Jurkat, Clone E6-1 (cell line): ENCODE results near the gene RNF213.
"Not testable (repeated sequence)": the region's sequence is repeated elsewhere in the genome, so short reads cannot be mapped to it uniquely, and the experiment has no call there.

Experiments used
- DNase-seq: peaks from one replicate; pipeline ENCODE4 v3.0.0-alpha.2; 2011; ENCODE audit warnings: low read depth, low spot score
- H3K4me3 ChIP-seq: 2 replicates; pipeline ENCODE4 v1.5.1; 2011; ENCODE audit warnings: mild to moderate bottlenecking, low read length, control low read depth, moderate library complexity

The RNF213 gene

DNA sequence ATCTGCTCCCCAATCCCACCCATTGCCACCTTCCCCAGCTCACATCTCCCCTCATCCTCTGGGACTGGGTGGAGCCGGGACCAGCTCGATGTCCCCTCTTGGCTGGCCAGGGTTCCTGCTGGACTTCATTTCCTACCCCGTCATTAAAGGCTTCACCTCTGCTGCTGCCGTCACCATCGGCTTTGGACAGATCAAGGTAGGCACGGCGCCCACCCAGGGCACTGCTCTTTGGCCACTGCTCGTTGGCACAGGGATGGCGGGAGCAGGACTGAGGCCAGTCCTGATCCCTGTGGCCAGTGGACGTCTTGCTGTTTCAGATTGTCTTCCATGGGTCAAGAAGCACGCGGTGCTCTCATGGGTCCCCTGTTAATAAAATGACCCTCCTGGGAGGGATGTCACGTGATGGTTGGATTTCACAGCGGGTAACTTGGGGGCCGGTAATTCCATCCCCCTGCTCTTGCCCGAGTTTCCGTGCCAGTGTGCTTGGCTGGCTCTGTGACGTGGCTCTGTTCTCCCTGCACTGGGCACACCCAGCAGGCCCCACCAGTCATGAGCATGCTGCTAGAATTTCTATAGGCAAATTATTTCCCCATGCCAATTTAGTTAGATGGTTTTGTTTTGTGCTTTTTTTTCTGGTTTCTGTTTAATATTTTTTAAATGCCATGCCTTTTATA is 37.4 kb upstream of the RNF213 start:
- no peak overlapping the region for H3K4me3 ChIP-seq
- no peak for DNase-seq

GRCh38 chr17:80223838-80224497 is 36.7 kb upstream of the RNF213 start:
- H3K4me3 ChIP-seq = no peak overlapping the region
- no peak for DNase-seq

DNA sequence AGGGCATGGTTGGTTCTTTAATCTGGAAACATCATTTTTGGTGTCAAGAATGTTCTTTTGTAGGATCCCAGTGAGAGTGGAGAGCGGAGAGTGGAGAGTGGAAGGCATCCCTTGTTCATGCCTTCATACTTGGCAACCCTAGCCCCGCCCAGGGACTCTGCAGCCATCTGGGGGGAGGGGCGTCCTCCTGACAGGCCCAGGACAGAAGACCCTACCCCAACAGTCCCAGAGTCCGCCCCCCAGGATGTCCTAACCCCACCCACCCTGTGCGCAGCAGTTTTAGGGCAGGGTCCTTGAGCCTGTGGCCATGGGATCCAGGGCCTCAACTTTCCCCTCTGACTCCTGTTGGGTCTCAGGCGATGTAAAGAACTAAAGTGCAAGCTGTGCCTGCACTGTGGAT is 36.0 kb upstream of the RNF213 start:
- H3K4me3 ChIP-seq = no peak overlapping the region
- DNase-seq = no peak

- H3K4me3 ChIP-seq = no peak overlapping the region
These were observed 35.4 kb upstream of the RNF213 start for GRCh38 chr17:80225230-80225629.

DNA sequence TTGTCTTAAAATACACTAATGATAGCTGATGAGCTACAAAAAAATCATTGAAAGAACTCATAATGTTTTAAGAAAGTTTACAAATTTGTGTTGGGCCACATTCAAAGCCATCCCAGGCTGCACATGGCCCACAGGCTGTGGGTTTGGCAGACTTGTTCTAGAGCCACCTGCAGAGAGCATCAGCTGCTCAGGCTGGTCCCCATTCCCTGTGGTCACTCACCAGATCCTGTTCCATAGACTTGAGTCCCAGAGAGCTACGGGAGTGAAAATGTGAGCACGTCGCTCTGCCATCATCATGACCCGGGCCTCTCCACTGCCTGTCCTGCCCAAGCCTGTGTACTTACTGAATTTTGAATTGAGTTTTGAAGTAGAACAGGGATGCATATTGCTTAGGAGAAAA is 33.5 kb upstream of the RNF213 start:
- H3K4me3 ChIP-seq = no peak overlapping the region
- no peak for DNase-seq

More at GRCh38 chr17:80225230-80225629, 35.4 kb upstream of the RNF213 start:
- no peak for DNase-seq

- H3K4me3 ChIP-seq = no peak overlapping the region
- DNase-seq = no peak
These were observed 33.0 kb upstream of the RNF213 start for GRCh38 chr17:80227666-80228065.

DNA sequence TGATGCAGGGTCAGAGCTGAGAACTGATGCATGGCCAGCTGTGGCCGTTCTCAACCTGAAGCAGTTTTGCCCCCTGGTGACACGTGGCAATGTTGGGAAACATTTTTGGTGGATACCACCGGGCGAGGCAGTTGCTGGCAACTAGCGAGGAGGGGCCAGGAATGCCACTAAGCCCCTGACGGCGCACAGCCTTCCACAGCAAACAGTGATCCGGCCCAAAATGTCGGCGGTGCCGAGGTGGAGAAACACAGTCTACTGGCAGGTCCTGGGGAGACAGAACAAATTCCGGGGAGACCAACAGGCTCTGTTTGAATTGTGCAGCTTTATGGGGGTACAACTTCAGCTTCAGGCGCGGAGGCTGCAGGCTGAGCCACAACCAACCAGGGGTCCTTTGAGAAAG is 32.2 kb upstream of the RNF213 start:
- no peak for DNase-seq
- no peak overlapping the region for H3K4me3 ChIP-seq

- no peak overlapping the region for H3K4me3 ChIP-seq
- no peak for DNase-seq
These were observed 31.6 kb upstream of the RNF213 start for GRCh38 chr17:80229011-80229410.

DNA sequence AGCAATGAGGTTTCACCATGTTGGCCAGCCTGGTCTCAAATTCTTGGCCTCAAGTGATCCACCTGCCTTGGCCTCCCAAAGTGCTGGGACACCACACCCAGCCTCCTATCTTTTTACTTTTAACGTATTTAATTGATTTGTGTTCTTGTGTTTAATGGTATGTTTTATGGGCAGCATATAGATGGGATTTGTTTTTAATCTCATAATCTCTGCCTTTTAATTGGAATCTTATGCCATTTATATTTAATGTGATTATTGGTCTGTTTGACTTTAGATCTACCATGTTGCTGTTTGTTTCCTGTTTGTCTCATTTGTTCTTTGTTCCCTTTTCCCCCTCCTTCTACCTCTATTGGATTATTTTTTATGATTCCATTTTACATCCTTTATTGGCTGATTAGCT is 28.2 kb upstream of the RNF213 start:
- DNase-seq = no peak
- H3K4me3 ChIP-seq = no peak overlapping the region

DNA sequence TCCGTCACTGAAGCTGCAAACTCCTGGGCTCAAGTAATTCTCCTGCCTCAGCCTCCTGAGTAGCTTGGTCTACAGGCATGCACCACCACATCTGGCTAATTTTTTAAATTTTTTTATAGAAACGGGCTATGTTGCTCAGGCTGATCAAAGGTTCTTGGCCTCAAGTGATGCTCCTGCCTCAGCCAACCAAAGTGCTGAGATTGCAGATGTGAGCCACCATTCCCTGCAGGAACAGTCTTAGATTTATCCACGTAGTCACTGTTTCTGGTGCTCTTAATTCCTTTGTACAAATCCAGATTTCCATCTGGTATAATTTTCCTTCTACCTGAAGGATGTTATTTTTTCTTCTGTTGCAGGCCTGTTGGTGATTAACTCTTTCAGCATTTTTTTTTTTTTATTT is 27.4 kb upstream of the RNF213 start:
- no peak for DNase-seq
- H3K4me3 ChIP-seq = no peak overlapping the region

- H3K4me3 ChIP-seq = no peak overlapping the region
- no peak for DNase-seq
These were observed 23.7 kb upstream of the RNF213 start for GRCh38 chr17:80236911-80237310.

DNA sequence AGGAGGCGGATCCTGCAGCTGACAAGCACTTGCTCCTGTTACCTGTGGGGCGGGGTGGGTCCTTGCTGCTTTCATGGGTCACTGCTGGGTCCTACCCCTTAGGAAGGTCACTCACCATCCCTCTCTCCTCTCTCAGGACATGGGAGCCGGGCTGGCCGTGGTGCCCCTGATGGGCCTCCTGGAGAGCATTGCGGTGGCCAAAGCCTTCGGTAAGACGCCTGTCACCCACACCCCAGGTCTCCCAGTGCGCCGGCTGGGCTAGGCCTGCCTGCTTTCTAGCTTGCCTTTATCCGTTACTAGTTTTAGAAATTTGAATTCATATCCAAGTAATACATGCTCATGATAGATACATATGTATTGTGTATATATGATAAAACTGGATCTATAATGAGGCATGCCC is 23.3 kb upstream of the RNF213 start:
- no peak for DNase-seq
- no peak overlapping the region for H3K4me3 ChIP-seq

DNA sequence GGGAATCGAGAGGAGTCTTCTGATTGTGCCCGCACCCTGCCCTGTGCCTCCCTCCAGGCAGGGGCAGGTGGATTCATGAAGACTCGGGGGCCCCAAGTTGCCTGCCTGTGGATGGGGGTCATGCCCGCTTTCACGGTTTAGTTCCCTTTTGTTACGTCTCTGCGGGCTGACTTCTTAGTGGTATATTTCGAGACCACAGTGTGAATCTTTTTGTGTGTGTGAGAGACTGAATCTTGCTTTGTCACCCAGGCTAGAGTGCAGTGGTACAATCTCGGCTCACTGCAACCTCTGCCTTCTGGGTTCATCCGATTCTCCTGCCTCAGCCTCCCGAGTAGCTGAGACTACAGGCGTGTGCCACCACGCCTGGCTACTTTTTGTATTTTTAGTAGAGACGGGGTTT is 18.1 kb upstream of the RNF213 start:
- no peak overlapping the region for H3K4me3 ChIP-seq
- DNase-seq = no peak

- DNase-seq = no peak
- H3K4me3 ChIP-seq = no peak overlapping the region
These were observed 16.9 kb upstream of the RNF213 start for GRCh38 chr17:80243526-80244433.

DNA sequence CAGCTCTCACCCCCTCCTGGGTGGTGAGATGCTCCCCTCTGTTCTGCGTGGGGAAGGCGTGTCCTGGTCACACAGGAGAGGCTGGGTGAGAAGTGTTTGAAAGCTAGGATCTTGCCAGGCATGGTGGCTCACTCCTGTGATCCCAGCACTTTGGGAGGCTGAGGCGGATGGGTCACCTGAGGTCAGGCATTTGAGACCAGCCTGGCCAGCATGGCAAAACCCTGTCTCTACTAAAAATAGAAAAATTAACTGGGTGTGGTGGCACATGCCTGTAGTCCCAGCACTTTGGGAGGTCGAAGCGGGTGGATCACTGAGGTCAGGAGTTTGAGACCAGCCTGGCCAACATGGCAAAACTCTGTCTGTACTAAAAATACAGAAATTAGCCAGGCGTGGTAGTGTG is 16.2 kb upstream of the RNF213 start:
- DNase-seq, H3K4me3 ChIP-seq: not testable (repeated sequence)

DNA sequence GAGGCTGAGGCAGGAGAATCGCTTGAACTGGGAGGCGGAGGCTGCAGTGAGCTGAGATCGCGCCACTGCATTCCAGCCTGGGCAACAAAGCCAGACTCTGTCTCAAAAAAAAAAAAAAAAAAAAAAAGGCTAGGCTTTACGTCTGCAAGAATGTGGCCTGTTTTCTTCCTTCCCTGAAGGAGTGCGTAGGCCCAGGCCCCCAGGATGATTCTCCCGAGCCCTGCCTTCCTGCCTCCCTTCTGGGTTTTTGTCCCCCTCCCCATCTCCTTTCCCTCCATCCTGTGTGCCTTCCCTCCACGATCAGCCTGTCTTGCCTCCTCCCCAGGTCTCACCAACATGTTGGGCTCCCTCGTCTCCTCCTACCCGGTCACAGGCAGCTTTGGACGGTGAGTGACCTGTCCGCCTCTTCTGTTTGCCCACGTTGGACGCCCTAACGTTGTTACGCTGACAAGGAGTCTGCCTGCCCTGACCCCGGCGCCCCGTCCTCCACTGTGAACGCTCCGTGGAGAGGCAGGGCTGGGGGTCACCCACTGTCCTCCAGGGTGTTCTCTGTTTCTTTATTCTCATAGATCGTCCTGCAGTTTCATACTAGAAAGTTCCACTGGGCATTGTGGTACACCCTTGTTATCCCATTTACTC is 15.7 kb upstream of the RNF213 start:
- DNase-seq = no peak
- H3K4me3 ChIP-seq = no peak overlapping the region

- no peak overlapping the region for H3K4me3 ChIP-seq
- DNase-seq = no peak
These were observed 14.9 kb upstream of the RNF213 start for GRCh38 chr17:80245566-80246265.

- DNase-seq = no peak
- no peak overlapping the region for H3K4me3 ChIP-seq
These were observed 14.4 kb upstream of the RNF213 start for GRCh38 chr17:80246266-80246681.

- no peak overlapping the region for H3K4me3 ChIP-seq
- no peak for DNase-seq
These were observed 13.9 kb upstream of the RNF213 start for GRCh38 chr17:80246726-80247125.
